HFF-Myc (cell line): ENCODE results near the gene SMC1A.
"Not testable (repeated sequence)": the region's sequence is repeated elsewhere in the genome, so short reads cannot be mapped to it uniquely, and the experiment has no call there.

Experiments used
- DNase-seq: peaks from one replicate; pipeline ENCODE4 v3.0.0-alpha.2; 2011; ENCODE audit warnings: low read depth; ENCODE audit errors: extremely low read depth
- H3K4me3 ChIP-seq: replicated peaks from 2 replicates; pipeline ENCODE4 v1.5.1; 2011; ENCODE audit warnings: low read depth, mild to moderate bottlenecking, control low read depth, low read length
- TF ChIP-seq, protein P1 (sequence below): IDR thresholded peaks from 2 replicates; pipeline ENCODE4 v1.5.1; 2012; ENCODE audit warnings: mild to moderate bottlenecking, low read depth, low read length, control low read depth; ENCODE audit errors: missing control alignments

The SMC1A gene

DNA sequence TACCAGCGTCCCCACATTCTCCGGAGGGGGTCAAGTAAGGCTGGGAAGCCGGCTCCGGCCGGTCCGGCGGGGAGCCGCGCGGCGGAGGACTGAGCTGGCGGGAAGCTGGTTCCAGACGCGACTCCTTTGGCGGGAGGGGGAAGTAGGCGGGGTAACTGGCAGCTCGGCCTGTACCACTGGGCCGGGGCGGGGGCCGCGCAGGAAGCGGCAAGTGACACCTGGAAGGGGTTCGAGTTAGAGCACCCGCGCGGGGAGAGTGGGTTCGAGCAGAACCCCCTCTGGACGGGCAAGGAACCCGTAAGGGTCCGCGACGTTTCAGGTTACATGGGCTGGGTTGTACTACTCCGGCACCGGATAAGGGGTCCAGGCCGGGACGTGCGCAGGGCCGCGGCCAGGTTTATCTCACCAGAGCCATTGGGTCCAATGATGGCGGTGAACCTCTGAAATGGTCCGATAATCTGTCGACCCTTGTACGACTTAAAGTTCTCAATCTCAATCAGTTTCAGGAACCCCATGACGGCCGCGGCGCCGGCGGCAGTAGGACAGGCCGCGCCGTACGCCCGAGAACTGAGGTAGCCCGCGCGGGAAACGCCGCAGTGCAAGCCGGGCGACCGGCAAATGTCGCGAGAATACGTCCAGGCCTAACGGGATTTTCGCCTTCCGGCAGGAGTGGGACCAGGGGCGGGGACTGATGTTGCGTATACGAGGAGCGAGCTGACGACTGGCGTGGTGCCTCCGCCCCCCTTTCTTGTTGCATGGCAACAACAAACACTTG is at the start of gene SMC1A:
TSS of gene SMC1A (minus strand) at position 569 of the 775 bp plus-strand sequence. CDS start at position 515, 54 bp downstream.
- TF ChIP-seq, protein P1, sequence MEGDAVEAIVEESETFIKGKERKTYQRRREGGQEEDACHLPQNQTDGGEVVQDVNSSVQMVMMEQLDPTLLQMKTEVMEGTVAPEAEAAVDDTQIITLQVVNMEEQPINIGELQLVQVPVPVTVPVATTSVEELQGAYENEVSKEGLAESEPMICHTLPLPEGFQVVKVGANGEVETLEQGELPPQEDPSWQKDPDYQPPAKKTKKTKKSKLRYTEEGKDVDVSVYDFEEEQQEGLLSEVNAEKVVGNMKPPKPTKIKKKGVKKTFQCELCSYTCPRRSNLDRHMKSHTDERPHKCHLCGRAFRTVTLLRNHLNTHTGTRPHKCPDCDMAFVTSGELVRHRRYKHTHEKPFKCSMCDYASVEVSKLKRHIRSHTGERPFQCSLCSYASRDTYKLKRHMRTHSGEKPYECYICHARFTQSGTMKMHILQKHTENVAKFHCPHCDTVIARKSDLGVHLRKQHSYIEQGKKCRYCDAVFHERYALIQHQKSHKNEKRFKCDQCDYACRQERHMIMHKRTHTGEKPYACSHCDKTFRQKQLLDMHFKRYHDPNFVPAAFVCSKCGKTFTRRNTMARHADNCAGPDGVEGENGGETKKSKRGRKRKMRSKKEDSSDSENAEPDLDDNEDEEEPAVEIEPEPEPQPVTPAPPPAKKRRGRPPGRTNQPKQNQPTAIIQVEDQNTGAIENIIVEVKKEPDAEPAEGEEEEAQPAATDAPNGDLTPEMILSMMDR = no peak
- DNase-seq = peak; percentile 87
- peak within 1 kb of the TSS; percentile 51 for H3K4me3 ChIP-seq

DNA sequence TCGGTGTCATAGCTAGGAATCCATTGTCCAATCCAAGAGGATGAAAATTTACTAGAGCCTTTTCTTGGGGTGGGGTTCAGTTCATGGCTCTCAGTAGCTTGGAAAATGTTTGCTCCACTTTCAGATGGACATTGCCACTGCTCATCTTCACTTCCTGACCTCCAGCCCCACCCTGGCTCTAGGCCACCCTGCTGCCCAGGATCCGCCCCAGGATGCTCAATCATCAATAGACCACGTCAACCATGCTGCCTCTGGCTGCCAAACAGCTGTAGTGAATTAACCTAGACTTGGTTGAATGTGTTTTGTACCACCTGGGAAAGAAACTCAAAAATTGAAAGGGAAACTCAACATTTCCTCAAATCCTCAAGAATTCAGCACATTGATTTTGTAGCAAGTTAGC is 48.9 kb upstream of the SMC1A start:
- TF ChIP-seq, protein P1 = no peak
- no peak for DNase-seq
- H3K4me3 ChIP-seq = no peak overlapping the region

DNA sequence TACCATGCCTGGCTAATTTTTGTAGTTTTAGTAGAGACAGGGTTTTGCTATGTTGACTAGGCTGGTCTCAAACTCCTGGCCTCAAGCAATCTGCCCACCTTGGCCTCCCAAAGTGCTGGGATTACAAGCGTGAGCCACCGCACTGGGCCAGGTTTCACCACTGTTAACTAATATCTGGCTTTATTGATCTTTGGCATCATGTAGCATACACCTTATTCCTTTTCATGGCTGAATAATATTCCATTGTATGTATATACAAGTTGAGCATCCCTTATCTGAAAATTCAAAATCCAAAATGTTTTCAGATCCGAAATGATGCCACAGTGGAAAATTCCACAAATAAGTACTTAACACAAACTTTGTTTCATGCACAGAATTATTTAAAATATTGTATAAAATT is 46.2 kb upstream of the SMC1A start:
- DNase-seq, H3K4me3 ChIP-seq: not testable (repeated sequence)

DNA sequence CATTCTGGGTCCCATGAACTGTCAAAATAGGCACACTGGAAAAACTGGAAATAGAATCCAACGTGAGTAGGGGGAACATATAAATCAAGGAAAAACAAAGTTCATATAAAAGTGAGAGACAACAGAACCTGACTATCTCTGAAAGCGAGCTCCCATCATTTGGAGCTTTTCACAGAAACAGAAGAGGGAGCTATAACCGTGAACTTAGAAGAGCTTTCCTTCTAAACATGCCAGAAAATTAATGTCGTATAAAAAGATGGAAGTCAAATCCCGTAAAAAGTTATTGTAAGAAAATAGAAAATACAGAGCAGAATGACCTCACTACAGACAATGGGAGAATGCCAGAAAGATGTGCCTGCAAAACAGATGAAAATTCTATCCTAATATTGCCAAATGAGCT is 35.6 kb upstream of the SMC1A start:
- DNase-seq = no peak
- no peak overlapping the region for H3K4me3 ChIP-seq
- TF ChIP-seq, protein P1 = no peak

DNA sequence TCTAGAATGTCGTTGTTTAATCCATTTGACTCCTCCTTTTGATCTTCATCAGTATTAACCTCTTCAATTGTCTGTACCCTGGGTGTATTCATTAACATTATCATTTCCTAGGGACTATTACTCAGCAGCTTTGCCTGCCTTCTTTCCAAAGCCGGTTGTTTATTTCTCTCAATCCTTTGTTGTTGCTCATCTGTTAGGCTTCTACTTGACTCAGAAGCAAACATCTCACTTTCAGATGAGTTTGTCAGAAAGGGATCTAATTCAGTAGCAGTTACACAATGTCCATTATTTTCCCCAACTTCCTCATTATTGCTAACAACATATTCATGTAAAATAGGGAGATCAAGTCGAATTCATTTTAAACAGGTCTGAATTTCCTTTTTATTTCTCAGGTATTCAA is 33.8 kb upstream of the SMC1A start:
- TF ChIP-seq, protein P1 = no peak
- H3K4me3 ChIP-seq = no peak overlapping the region
- no peak for DNase-seq

DNA sequence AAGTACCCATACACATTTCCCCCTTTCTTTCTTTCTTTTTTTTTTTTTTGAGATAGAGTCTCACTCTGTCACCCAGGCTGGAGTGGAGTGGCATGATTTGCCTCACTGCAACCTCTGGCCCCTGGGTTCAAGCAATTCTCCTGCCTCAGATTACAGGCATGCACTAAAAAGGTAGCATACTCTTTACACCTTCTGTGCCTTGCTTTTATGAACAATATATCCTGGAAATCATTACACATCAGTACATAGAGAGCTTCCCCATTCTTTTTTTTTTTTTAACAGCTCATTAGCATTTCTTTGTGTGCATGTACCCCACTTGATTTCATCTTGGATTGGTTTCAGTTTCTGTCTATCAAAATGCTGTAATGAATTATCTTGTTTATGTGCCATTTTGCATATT is 30.4 kb upstream of the SMC1A start:
- no peak for DNase-seq
- TF ChIP-seq, protein P1 = no peak
- no peak overlapping the region for H3K4me3 ChIP-seq

DNA sequence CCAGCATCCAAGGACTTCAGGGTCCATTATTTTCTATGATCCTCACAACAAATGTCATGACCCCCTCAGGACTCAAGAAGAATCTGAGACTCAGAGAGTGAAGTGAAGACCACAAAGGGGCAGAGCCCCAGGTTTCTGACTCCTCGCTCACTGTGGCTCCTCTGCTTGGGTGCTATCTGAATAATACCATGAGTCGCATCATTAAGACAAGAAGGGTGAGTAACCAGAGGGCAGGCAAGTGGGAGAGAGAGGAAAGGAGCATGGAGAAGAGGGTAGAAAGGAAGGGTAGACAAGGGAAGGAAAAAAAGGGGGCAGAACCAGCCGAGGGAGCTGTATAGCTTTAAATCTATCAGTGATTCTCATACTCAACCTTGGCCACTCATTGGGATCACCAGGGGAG is 27.2 kb upstream of the SMC1A start:
- no peak overlapping the region for H3K4me3 ChIP-seq
- DNase-seq = no peak
- TF ChIP-seq, protein P1 = no peak
